ENCODE measurements around the gene OSTF1. TPM values are rescaled to one million over a fixed set of nuclear protein-coding genes. Genes with fewer than 3 reads are reported as not detected.

Gene OSTF1
- total and polyA plus RNA-seq, 10 of the 15 experiments (the other 5 are each of a cell fraction or from before 2014, with no cell fraction given): 36.2 to 82.4 (median 46.9) TPM

DNA sequence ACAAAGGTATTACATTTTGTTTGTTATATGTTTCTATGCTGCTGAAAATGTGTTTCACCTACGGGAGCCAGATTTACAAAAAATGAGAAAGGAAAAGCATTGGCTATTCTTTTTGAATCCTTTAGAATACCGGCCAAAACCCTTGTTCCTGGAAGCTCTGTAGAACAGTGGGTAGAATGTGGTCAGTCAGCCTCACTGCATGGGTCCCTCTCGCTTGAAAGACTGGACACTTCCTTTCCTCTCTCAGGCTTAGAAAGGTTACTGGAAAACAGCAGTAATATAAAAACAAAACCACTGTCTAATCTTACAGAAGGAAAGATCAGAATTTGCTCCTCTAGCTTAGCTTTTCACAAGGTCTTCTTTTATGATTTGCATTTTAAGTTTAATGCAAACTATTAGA is 45.1 kb downstream of the OSTF1 start (continued):
- TF ChIP-seq, protein P1, sequence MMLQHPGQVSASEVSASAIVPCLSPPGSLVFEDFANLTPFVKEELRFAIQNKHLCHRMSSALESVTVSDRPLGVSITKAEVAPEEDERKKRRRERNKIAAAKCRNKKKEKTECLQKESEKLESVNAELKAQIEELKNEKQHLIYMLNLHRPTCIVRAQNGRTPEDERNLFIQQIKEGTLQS (IDR thresholded peaks at IDR 0.05; ENCODE audit: borderline replicate concordance, extremely low read depth, low read depth, low read length): no peak
- TF ChIP-seq POLR2A (IDR thresholded peaks at IDR 0.05; ENCODE audit: low read depth, low read length): no peak
- TF ChIP-seq NRF1 (conservative IDR thresholded peaks at IDR 0.05; ENCODE audit: low read depth, low read length): no peak
- TF ChIP-seq RELB (IDR thresholded peaks at IDR 0.05; ENCODE audit: low read depth): no peak
- TF ChIP-seq SPI1 (IDR thresholded peaks at IDR 0.05; ENCODE audit: borderline replicate concordance, insufficient read depth, low read depth, low read length): no peak
- TF ChIP-seq DPF2 (IDR thresholded peaks at IDR 0.05): no peak

DNA sequence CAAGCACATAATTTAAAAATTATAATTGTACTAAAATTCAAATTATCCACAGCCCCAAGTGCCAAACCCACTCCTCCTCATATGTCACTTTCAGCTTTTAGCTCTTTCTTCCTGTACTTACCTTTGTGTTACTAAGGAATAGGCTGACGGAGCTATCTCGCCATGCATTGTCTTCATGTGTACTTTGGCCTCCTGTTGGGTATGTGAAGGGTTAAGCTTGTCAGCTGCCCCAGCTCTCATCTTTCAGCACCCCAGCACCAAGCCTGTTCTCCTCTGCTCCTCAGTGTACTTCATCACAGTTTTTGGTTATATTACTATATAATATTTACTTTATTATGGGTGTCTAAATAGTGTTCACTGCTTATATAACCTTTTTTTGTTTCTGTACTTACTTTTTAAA is 46.2 kb downstream of the OSTF1 start:
- ATAC-seq: no peak
- intact Hi-C loops (cut with micrococcal nuclease; ENCODE audit: unreplicated experiment): no loop called here

More for the DNA sequence above, 46.2 kb downstream of the OSTF1 start:
- POLR2A ChIA-PET: no interaction called here
- DNase-seq (ENCODE audit: low read depth, low spot score) (no peak), FAIRE-seq (no peak)
- H3K9ac ChIP-seq (ENCODE audit: control insufficient read depth, insufficient read depth, low read length): no peak overlapping the region
- H2AFZ ChIP-seq (ENCODE audit: control insufficient read depth, low read depth, low read length): no peak overlapping the region
- H3K27me3 ChIP-seq (replicated peaks in 1 of 2; ENCODE audit: control insufficient read depth in 2 of 2, insufficient read depth in 2 of 2, low read length in 1 of 2): no peaks in the 10 kb centered on the region
- H3K79me2 ChIP-seq (ENCODE audit: control insufficient read depth, insufficient read depth, low read length): no peaks in the 10 kb centered on the region
- RAD21 ChIA-PET (ENCODE audit: unreplicated experiment): interaction anchor here (1.1 kb wide), 1 partner anchor 43 kb away, joined by 3 read pairs; no protein-coding TSS in a partner anchor
- H3K4me2 ChIP-seq (ENCODE audit: control insufficient read depth, insufficient read depth): no peak overlapping the region
- WGBS (ENCODE audit: insufficient coverage, insufficient replicate concordance, low lambda C conversion rate, missing lambda C conversion rate): 97% methylated on average over 2 of the region's 2 CpGs
- no peaks in the 10 kb centered on the region for H3K9me3 ChIP-seq (replicated peaks; ENCODE audit: control insufficient read depth, insufficient read depth, low read length)
- no peaks in the 10 kb centered on the region for H4K20me1 ChIP-seq (ENCODE audit: control insufficient read depth, insufficient read depth)
- H3K4me3 ChIP-seq: no peak overlapping the region
- SMC1A ChIA-PET (ENCODE audit: uncharacterized antibody, unreplicated experiment): interaction anchor here (0.8 kb wide), 1 partner anchor 12 kb away, joined by 3 read pairs; no protein-coding TSS in a partner anchor
- CTCF ChIA-PET: interaction anchor here (1.2 to 1.6 kb wide), 3 partner anchors 51 to 68 kb away, joined by 3 to 4 read pairs (median 3); no protein-coding TSS in a partner anchor
- in situ Hi-C loops (cut with MboI): no loop called here
- no peak overlapping the region for H3K27ac ChIP-seq (ENCODE audit: control insufficient read depth, insufficient read depth)
- no peaks in the 10 kb centered on the region for H3K4me1 ChIP-seq (ENCODE audit: control insufficient read depth, insufficient read depth, low read length)
- no TSS peak for BruUV-seq (replicated peaks)
- H3K36me3 ChIP-seq (ENCODE audit: control insufficient read depth in 2 of 2, insufficient read depth in 2 of 2, low read length in 1 of 2): peaks cover 4 to 15% of the 10 kb centered on the region in 2 experiments
- TF ChIP-seq HDAC6 (IDR thresholded peaks at IDR 0.05; ENCODE audit: unreplicated experiment): no peak
- no peak for TF ChIP-seq TCF12 (IDR thresholded peaks at IDR 0.05; ENCODE audit: low read depth, low read length)
- TF ChIP-seq MTA2 (IDR thresholded peaks at IDR 0.05; ENCODE audit: low read depth): no peak
- TF ChIP-seq SMAD5 (IDR thresholded peaks at IDR 0.05; ENCODE audit: low read depth): no peak
- TF ChIP-seq TAF1 (IDR thresholded peaks at IDR 0.05; ENCODE audit: borderline replicate concordance, low read depth, low read length): no peak
- TF ChIP-seq FOXK2 (IDR thresholded peaks at IDR 0.05): no peak
- TF ChIP-seq, protein P2, sequence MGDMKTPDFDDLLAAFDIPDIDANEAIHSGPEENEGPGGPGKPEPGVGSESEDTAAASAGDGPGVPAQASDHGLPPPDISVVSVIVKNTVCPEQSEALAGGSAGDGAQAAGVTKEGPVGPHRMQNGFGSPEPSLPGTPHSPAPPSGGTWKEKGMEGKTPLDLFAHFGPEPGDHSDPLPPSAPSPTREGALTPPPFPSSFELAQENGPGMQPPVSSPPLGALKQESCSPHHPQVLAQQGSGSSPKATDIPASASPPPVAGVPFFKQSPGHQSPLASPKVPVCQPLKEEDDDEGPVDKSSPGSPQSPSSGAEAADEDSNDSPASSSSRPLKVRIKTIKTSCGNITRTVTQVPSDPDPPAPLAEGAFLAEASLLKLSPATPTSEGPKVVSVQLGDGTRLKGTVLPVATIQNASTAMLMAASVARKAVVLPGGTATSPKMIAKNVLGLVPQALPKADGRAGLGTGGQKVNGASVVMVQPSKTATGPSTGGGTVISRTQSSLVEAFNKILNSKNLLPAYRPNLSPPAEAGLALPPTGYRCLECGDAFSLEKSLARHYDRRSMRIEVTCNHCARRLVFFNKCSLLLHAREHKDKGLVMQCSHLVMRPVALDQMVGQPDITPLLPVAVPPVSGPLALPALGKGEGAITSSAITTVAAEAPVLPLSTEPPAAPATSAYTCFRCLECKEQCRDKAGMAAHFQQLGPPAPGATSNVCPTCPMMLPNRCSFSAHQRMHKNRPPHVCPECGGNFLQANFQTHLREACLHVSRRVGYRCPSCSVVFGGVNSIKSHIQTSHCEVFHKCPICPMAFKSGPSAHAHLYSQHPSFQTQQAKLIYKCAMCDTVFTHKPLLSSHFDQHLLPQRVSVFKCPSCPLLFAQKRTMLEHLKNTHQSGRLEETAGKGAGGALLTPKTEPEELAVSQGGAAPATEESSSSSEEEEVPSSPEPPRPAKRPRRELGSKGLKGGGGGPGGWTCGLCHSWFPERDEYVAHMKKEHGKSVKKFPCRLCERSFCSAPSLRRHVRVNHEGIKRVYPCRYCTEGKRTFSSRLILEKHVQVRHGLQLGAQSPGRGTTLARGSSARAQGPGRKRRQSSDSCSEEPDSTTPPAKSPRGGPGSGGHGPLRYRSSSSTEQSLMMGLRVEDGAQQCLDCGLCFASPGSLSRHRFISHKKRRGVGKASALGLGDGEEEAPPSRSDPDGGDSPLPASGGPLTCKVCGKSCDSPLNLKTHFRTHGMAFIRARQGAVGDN (IDR thresholded peaks at IDR 0.05): no peak
- no peak for TF ChIP-seq MYC (IDR thresholded peaks at IDR 0.05; ENCODE audit: insufficient read depth, insufficient read length, insufficient replicate concordance, low read length, severe bottlenecking)
- TF ChIP-seq EZH2 (IDR thresholded peaks at IDR 0.05; ENCODE audit: borderline replicate concordance, control insufficient read depth, low read depth, low read length): no peak
- no peak for TF ChIP-seq PBX3 (IDR thresholded peaks at IDR 0.05; ENCODE audit: insufficient replicate concordance, low read depth, low read length)
- no peak for TF ChIP-seq SRF (IDR thresholded peaks at IDR 0.05; ENCODE audit: low read depth in 2 of 2, low read length in 2 of 2)

All from GM12878 (cell line).